NCI-H2107 treated with DMSO at 0.1 percent for 48 hours (cell line): Measurements from ENCODE around the gene WAS.
"Not testable (repeated sequence)": the region's sequence is repeated elsewhere in the genome, so short reads cannot be mapped to it uniquely, and the experiment has no call there.

Source experiments
- DNase-seq: peaks from one replicate; lab custom pipeline; 2025; ENCODE audit not compliant: unreplicated experiment; lab: John Stamatoyannopoulos, UW

The WAS gene

GRCh38 chrX:48683411-48683982, at the start of gene WAS:
Gene WAS (plus strand): TSS chrX:48683799. CDS start chrX:48683854, 55 bp downstream.
- no peak for DNase-seq

- DNase-seq: no peak
Measured at GRCh38 chrX:48636301-48636700, 47.3 kb upstream of the WAS start.

- no peak for DNase-seq
Measured at GRCh38 chrX:48636776-48637175, 46.8 kb upstream of the WAS start.

GRCh38 chrX:48645669-48646068, 37.9 kb upstream of the WAS start:
- DNase-seq: no peak

- peak; percentile 64 for DNase-seq
Measured at GRCh38 chrX:48648336-48648751, 35.3 kb upstream of the WAS start.

- no peak for DNase-seq
Measured at GRCh38 chrX:48649102-48649501, 34.5 kb upstream of the WAS start.

- DNase-seq: not testable (repeated sequence)
Measured at GRCh38 chrX:48652055-48652579, 31.5 kb upstream of the WAS start.

GRCh38 chrX:48654746-48655145, 28.9 kb upstream of the WAS start:
- DNase-seq: not testable (repeated sequence)

GRCh38 chrX:48659686-48660085, 23.9 kb upstream of the WAS start:
- not testable (repeated sequence) for DNase-seq

- DNase-seq: no peak
Measured at GRCh38 chrX:48663241-48663640, 20.4 kb upstream of the WAS start.

GRCh38 chrX:48664156-48664555, 19.4 kb upstream of the WAS start:
- no peak for DNase-seq

GRCh38 chrX:48665991-48666390, 17.6 kb upstream of the WAS start:
- DNase-seq: no peak

GRCh38 chrX:48666649-48667048, 16.9 kb upstream of the WAS start:
- DNase-seq: no peak

- DNase-seq: no peak
Measured at GRCh38 chrX:48667509-48667908, 16.1 kb upstream of the WAS start.

GRCh38 chrX:48668187-48668586, 15.4 kb upstream of the WAS start:
- not testable (repeated sequence) for DNase-seq

GRCh38 chrX:48676106-48676892, 7.3 kb upstream of the WAS start:
- peak; percentile 89 for DNase-seq

GRCh38 chrX:48676893-48677270, 6.7 kb upstream of the WAS start:
- DNase-seq: no peak

- DNase-seq: no peak
Measured at GRCh38 chrX:48677516-48677915, 6.1 kb upstream of the WAS start.

GRCh38 chrX:48680467-48680866, 3.1 kb upstream of the WAS start:
- DNase-seq: not testable (repeated sequence)

GRCh38 chrX:48680925-48681324, 2.7 kb upstream of the WAS start:
- not testable (repeated sequence) for DNase-seq

GRCh38 chrX:48681539-48682183, 1.9 kb upstream of the WAS start:
- DNase-seq: no peak

GRCh38 chrX:48682795-48683194, 804 bp upstream of the WAS start:
- DNase-seq: not testable (repeated sequence)
